ENCODE data around the gene CBX2. TPM values are rescaled to one million over a fixed set of nuclear protein-coding genes. Genes with fewer than 3 reads are reported as not detected.
"Not testable (repeated sequence)": the region's sequence is repeated elsewhere in the genome, so short reads cannot be mapped to it uniquely, and the experiment has no call there.

CBX2 gene
- total and polyA plus RNA-seq, 9 donors = 6.1 to 14.4 (median 11.3) TPM

DNA sequence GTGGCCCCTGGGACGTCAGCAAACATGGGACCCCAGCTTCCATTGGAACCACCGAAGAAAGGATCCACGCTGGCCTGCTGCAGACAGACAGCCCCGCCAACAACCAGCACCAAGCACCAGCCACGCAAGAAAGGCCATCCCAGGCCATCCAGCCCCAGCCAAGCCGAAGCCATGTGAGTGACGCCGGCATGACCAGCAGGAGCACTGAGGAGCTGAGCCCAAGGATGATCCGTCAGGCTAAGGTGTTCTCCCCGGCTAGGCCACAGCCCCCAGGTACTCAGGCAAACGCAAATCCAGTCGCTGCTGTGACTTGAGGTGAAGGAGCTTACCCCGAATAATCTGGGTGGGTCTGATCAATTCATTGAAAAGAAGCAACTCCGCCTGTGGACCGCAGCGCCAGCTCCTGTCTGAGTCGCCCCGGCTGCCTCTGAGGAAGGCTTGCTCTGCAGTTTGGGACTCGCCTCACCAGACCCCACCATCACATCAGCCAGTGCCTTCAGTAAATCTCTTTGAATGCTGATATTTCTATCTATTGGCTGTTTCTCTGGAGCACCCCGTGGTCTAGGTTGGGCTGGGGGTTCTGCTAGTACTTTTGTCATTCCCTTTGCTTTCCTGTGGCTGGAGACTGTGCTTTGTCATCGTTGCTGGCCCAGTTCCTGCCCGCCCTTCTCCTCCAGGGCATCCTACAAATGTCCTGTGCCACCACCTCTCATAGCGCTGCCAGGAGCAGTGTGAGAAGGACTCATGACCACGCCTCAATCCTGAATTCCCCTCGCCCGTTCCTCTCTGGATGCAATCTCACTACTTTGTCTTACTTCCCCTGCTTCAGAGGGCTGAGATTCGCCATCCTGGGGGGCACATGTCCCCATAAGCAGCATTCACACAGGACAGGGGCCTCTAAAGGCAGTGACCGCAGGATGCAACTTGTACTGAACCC lies 8.1 kb upstream of the CBX2 start:
- Histone ChIP-seq H3K27me3 (ENCODE audit: control insufficient read depth, insufficient read depth, low read length) (peaks cover 16% of the 10 kb centered on the region), H3K36me3 (ENCODE audit: control insufficient read depth, insufficient read depth, low read length) (no peaks in the 10 kb centered on the region), H3K4me3 (ENCODE audit: low read length) (no peak overlapping the region), H3K4me1 (ENCODE audit: control insufficient read depth, insufficient read depth, low read length) (no peaks in the 10 kb centered on the region), H3K27ac (ENCODE audit: low read length) (no peak overlapping the region), H3K9me3 (replicated peaks; ENCODE audit: control insufficient read depth, low read depth, low read length) (no peaks in the 10 kb centered on the region)
- 85% methylated on average over 26 of the region's 28 CpGs for WGBS (ENCODE audit: insufficient coverage)
- DNase-seq = no peak

DNA sequence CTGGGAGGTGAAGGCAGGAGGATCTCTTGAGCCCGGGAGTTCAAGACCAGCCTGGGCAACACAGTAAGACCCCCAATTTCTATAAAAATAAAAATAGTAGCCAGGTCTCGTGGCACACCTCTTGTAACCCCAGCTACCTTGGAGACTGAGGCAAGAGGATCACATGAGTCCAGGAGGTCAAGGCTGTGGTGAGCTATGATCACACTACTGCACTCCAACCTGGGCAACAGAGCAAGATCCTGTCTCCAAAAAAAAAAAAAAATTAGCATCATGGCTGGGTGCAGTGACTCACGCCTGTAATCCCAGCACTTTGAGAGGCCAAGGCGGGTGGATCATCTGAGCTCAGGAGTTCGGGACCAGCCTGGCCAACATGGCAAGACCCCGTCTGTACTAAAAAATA lies 6.7 kb upstream of the CBX2 start:
- Histone ChIP-seq H3K27me3 (ENCODE audit: control insufficient read depth, insufficient read depth, low read length) (peaks cover 16% of the 10 kb centered on the region), H3K9me3 (replicated peaks; ENCODE audit: control insufficient read depth, low read depth, low read length) (no peaks in the 10 kb centered on the region), H3K36me3 (ENCODE audit: control insufficient read depth, insufficient read depth, low read length) (no peaks in the 10 kb centered on the region), H3K4me1 (ENCODE audit: control insufficient read depth, insufficient read depth, low read length) (no peaks in the 10 kb centered on the region), H3K27ac (ENCODE audit: low read length) (no peak overlapping the region), H3K4me3 (ENCODE audit: low read length) (no peak overlapping the region)
- no peak for DNase-seq
- WGBS (ENCODE audit: insufficient coverage) = 93% methylated on average over 4 of the region's 6 CpGs

DNA sequence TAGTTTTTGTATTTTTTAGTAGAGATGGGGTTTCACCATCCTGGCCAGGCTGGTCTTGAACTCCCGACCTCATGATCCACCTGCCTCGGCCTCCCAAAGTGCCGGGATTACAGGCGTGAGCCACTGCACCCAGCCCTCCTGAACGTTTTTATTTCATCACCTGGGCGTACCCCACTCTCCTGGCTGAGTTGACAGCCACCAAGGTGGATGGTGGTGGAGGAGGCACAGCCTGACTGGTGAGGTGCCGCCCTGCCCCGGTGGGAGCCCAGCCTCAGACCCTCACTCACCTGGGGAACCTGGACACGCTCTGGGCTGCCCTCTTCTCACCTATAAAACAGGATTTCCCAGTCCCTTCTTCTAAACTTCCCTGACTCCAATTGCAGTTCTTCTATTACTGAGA lies 5.2 kb upstream of the CBX2 start:
- H3K27me3 ChIP-seq (ENCODE audit: control insufficient read depth, insufficient read depth, low read length) = peaks cover 23% of the 10 kb centered on the region
- H3K27ac ChIP-seq (ENCODE audit: low read length); H3K9me3 ChIP-seq (replicated peaks; ENCODE audit: control insufficient read depth, low read depth, low read length); DNase-seq; H3K36me3 ChIP-seq (ENCODE audit: control insufficient read depth, insufficient read depth, low read length); H3K4me1 ChIP-seq (ENCODE audit: control insufficient read depth, insufficient read depth, low read length); H3K4me3 ChIP-seq (ENCODE audit: low read length): not testable (repeated sequence)
- 0% methylated on average over 1 of the region's 9 CpGs for WGBS (ENCODE audit: insufficient coverage)

DNA sequence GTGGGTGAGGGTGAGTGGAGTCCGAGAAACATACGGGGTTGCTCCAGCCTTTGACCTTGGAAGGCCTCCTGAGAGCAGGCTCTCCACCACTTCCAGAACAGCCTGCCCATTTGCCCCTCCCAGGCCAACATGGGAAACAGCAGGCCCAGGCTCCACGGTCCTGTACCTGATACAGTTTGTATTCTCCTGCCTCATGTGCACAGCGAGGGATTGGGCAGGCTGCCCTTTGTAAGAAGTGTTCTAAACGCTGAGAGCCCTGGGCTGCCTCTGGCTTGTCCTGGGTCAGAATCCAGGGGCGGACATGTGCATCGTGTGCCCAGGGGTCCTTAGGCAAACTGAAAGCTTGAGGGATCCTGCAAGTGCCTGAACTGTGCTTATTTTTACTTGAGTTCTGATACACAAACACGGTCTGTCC lies 3.4 kb upstream of the CBX2 start:
- no peak overlapping the region for H3K4me3 ChIP-seq (ENCODE audit: low read length)
- peaks cover under 1% of the 10 kb centered on the region for H3K36me3 ChIP-seq (ENCODE audit: control insufficient read depth, insufficient read depth, low read length)
- 85% methylated on average over 3 of the region's 8 CpGs for WGBS (ENCODE audit: insufficient coverage)
- no peak for DNase-seq
- H3K9me3 ChIP-seq (replicated peaks; ENCODE audit: control insufficient read depth, low read depth, low read length) = no peaks in the 10 kb centered on the region
- H3K27ac ChIP-seq (ENCODE audit: low read length) = no peak overlapping the region
- peaks cover 25% of the 10 kb centered on the region for H3K27me3 ChIP-seq (ENCODE audit: control insufficient read depth, insufficient read depth, low read length)
- H3K4me1 ChIP-seq (ENCODE audit: control insufficient read depth, insufficient read depth, low read length) = peaks cover 18% of the 10 kb centered on the region

DNA sequence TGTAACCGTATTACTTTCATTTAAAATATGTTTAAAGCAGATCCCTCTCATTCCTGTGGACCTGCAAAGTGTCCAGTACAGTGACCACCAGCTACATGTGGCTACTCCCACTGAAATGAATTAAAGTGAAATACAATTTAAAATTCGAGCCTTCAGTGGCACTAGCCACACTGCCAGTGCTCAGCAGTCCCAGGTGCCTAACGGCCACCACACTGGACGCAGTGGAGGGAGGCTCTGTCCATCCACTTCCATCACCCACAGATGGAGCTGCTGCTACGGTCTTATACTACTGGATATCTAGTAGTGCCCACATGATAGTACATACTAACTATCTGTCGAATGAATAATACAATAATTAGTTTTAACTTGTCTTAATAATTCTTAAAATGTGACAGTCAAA lies 2.3 kb upstream of the CBX2 start:
- no peak for DNase-seq
- no peak overlapping the region for H3K27ac ChIP-seq (ENCODE audit: low read length)
- peaks cover 9% of the 10 kb centered on the region for H3K36me3 ChIP-seq (ENCODE audit: control insufficient read depth, insufficient read depth, low read length)
- peaks cover 18% of the 10 kb centered on the region for H3K4me1 ChIP-seq (ENCODE audit: control insufficient read depth, insufficient read depth, low read length)
- peaks cover 26% of the 10 kb centered on the region for H3K27me3 ChIP-seq (ENCODE audit: control insufficient read depth, insufficient read depth, low read length)
- no peak overlapping the region for H3K4me3 ChIP-seq (ENCODE audit: low read length)
- H3K9me3 ChIP-seq (replicated peaks; ENCODE audit: control insufficient read depth, low read depth, low read length) = no peaks in the 10 kb centered on the region
- 40% methylated on average over 1 of the region's 6 CpGs for WGBS (ENCODE audit: insufficient coverage)

DNA sequence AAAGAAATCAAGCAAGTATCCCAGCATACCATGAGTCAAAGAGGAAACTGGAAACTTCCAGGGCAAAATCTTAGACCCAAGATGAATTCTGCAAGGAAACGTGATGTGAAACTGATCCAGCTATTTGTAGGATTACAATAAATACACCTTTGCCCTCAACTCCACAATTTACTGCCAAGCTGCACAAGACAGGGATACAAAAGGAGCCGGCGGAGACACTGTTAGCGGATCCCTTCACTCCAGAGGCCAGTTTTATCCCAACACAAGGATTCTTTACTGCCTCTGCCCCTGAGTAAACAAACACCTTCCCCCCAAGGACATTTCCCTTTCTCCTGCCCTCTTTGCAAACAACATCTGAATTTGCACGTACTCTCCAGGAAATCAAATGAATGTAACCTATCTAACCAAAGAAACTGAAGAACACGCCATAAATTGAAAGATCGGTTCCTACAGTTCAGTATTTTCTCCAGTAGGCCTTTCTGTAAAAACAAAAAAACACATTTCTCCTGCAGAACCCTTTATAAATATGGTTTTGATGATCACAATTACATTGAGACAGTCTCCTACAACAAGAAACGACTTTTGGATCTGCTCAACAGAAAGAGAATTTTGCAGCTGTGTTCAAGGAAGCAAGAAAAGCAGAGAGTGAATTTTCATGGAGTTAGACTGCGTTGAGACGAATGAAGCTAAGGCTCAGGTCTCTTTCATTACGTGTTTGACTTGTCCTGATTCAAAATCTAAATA lies 1.4 kb upstream of the CBX2 start:
- H3K4me1 ChIP-seq (ENCODE audit: control insufficient read depth, insufficient read depth, low read length) = peaks cover 18% of the 10 kb centered on the region
- peak; percentile 52 for DNase-seq
- H3K27ac ChIP-seq (ENCODE audit: low read length) = peak overlapping the region; percentile 79
- WGBS (ENCODE audit: insufficient coverage) = 54% methylated on average over 7 of the region's 11 CpGs
- H3K36me3 ChIP-seq (ENCODE audit: control insufficient read depth, insufficient read depth, low read length) = peaks cover 11% of the 10 kb centered on the region
- H3K27me3 ChIP-seq (ENCODE audit: control insufficient read depth, insufficient read depth, low read length) = peaks cover 26% of the 10 kb centered on the region
- no peaks in the 10 kb centered on the region for H3K9me3 ChIP-seq (replicated peaks; ENCODE audit: control insufficient read depth, low read depth, low read length)
- H3K4me3 ChIP-seq (ENCODE audit: low read length) = no peak overlapping the region

DNA sequence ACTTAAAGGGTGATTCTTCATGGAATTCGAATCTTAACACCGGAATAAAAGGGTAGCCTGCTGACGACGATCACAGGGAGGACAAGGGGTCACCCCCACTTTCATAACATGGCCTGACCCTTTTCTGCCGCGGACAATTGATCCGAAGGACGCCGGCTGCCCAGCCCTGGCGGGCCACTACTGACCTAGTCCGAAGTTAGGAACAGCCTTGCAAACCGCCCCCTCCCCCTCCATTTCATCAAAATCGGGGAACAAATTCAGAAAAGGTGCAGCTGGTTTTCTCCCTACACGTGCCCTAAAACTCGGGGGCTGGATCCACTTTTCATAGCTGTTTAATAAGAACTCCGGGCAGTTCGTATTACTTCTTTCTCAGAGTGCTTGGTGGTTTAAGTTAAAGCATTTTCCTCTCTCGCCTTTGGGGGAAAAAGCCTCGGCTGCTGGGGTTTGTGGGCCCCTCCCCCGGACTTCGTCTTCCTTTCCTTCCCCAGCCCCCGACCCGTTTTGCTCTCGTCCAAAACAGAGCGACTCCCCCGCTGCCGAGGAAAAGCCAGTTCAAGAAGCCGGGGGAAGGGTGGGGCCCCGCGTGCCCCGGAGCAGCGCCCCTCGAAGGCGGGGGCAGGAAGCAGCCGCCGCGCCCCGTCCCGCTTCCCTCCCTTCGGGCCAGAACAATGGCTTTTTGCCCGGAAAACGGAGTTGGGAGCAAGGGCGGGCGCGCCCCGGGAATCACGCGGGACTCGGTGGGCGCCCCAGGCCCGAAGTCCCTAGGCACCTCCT lies 641 bp upstream of the CBX2 start:
- peak; percentile 87 for DNase-seq
- H3K9me3 ChIP-seq (replicated peaks; ENCODE audit: control insufficient read depth, low read depth, low read length) = no peaks in the 10 kb centered on the region
- H3K4me3 ChIP-seq (ENCODE audit: low read length) = peak overlapping the region; percentile 57
- peaks cover 14% of the 10 kb centered on the region for H3K36me3 ChIP-seq (ENCODE audit: control insufficient read depth, insufficient read depth, low read length)
- H3K4me1 ChIP-seq (ENCODE audit: control insufficient read depth, insufficient read depth, low read length) = peaks cover 22% of the 10 kb centered on the region
- peak overlapping the region; percentile 79 for H3K27ac ChIP-seq (ENCODE audit: low read length)
- 4% methylated on average over 35 of the region's 51 CpGs for WGBS (ENCODE audit: insufficient coverage)
- H3K27me3 ChIP-seq (ENCODE audit: control insufficient read depth, insufficient read depth, low read length) = peaks cover 22% of the 10 kb centered on the region

DNA sequence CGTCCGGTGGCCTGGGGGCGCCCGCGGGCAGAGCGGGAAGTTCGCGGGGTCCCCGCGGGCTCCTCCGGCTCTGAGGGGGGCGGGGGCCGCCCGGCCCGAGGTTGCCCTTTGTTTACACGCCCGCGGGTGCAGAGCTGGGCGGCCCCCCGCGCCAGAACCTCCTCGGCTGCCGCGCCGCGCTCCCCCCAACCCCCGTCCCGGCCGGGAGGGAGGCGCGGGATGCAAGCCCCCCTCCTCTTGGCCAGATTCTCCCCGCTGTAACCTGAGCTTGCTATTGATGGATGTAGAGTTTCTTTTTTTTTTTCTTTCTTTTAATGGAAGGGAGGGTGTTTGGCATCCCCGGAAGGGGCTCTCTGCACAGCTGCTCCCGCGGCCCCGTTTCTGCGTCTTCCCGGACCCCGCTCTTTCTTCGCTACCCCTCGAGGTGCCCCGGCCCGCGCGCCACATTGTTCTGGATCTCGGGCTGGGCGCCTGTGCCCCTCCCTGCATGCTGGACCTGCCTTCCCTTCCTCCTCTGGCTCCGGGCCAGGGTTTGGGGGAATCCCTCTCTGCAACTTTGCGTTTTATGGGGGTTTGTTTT lies 646 bp downstream of the CBX2 start:
- H3K27me3 ChIP-seq (ENCODE audit: control insufficient read depth, insufficient read depth, low read length) = peaks cover 18% of the 10 kb centered on the region
- peaks cover 14% of the 10 kb centered on the region for H3K36me3 ChIP-seq (ENCODE audit: control insufficient read depth, insufficient read depth, low read length)
- peak overlapping the region; percentile 45 for H3K4me3 ChIP-seq (ENCODE audit: low read length)
- no peaks in the 10 kb centered on the region for H3K9me3 ChIP-seq (replicated peaks; ENCODE audit: control insufficient read depth, low read depth, low read length)
- H3K4me1 ChIP-seq (ENCODE audit: control insufficient read depth, insufficient read depth, low read length) = peaks cover 22% of the 10 kb centered on the region
- H3K27ac ChIP-seq (ENCODE audit: low read length) = no peak overlapping the region
- DNase-seq = peak; percentile 61
- WGBS (ENCODE audit: insufficient coverage) = under 1% methylated on average over 32 of the region's 49 CpGs

DNA sequence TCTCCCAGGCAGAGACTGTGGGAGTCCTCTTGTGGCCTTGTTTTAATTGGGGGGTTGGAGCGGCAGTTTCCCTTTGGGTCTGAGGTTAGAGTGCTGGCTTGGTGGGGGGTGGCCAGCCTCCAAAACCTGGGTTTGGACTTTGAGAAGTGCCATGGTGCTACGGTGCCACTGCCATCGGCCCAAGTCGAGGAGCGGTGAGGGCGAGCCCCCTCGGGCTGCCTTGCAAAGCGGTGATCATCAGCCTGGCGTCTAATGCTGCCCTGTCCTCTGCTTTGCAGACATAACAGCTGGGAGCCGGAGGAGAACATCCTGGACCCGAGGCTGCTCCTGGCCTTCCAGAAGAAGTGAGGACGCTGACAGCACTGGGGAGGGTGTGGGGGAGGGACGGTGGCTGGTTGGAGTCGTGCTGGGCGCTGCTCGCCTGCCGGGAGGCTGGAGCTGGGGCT lies 1.2 kb downstream of the CBX2 start:
- H3K27me3 ChIP-seq (ENCODE audit: control insufficient read depth, insufficient read depth, low read length) = peaks cover 15% of the 10 kb centered on the region

More for the DNA sequence above, 1.2 kb downstream of the CBX2 start:
- Histone ChIP-seq H3K27ac (ENCODE audit: low read length) (no peak overlapping the region), H3K36me3 (ENCODE audit: control insufficient read depth, insufficient read depth, low read length) (peaks cover 17% of the 10 kb centered on the region), H3K4me3 (ENCODE audit: low read length) (peak overlapping the region; percentile 45), H3K4me1 (ENCODE audit: control insufficient read depth, insufficient read depth, low read length) (peaks cover 22% of the 10 kb centered on the region), H3K9me3 (replicated peaks; ENCODE audit: control insufficient read depth, low read depth, low read length) (no peaks in the 10 kb centered on the region)
- DNase-seq = no peak
- WGBS (ENCODE audit: insufficient coverage) = 10% methylated on average over 10 of the region's 17 CpGs

All from muscle of leg (tissue), 11 donors.